IPS-18c (cell line): ENCODE results near the gene MYO7B.

Experiments
- H3K4me3 ChIP-seq: 2 replicates; pipeline ENCODE4 v1.7.0; 2013; ENCODE audit warnings: low read depth, mild to moderate bottlenecking, low read length, moderate library complexity; ENCODE audit not compliant: insufficient read depth
- H3K9me3 ChIP-seq: one replicate; pipeline ENCODE4 v1.6.1; 2013; ENCODE audit warnings: mild to moderate bottlenecking, low read length, moderate library complexity; ENCODE audit not compliant: control insufficient read depth, insufficient read depth

Gene MYO7B

DNA sequence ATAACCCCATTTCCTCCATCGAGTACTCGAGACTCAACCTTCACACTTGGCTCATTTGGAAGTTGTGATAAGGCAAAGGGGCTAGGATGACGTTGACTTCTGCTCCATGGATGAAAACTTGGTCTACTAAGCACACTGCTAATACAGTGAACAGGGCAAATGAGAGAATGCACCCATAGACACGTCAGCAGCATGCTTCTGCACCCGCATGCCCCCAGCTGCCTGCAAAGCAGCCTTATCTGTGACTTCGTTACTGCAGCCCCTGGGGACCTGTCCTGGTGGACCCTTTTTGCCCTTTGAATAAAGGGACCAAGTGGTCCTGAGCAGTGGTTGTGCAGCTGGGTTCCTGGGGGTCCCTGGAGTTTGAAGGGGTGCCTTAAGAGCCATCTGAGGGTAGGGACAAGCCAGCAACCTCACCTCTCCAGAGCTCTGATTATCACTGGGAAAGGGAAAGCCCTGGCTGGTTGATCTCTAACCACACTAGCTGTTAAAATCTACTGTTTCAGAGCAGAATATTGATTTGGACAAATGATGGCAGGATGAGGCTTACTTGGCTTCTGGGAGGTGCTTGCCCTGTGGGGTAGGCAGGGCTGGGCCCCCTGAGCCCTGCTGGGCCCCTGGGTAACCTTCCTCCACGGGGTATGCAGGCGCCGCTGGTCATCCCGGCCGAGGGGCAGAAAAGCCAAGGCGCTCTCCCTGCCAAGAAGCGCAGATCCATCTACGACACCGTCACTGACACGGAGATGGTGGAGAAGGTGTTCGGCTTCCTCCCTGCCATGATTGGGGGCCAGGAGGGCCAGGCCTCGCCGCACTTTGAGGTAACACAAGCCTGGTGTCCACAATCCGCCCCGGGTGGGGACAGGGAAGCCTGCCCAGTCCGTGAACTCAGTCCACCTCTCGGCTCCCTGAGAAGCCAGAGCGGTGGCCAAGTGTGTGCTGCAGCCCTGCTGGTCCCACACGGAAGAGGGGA lies 72.9 kb downstream of the MYO7B start:
- no peak overlapping the region for H3K4me3 ChIP-seq
- H3K9me3 ChIP-seq: no peaks in the 10 kb centered on the region

DNA sequence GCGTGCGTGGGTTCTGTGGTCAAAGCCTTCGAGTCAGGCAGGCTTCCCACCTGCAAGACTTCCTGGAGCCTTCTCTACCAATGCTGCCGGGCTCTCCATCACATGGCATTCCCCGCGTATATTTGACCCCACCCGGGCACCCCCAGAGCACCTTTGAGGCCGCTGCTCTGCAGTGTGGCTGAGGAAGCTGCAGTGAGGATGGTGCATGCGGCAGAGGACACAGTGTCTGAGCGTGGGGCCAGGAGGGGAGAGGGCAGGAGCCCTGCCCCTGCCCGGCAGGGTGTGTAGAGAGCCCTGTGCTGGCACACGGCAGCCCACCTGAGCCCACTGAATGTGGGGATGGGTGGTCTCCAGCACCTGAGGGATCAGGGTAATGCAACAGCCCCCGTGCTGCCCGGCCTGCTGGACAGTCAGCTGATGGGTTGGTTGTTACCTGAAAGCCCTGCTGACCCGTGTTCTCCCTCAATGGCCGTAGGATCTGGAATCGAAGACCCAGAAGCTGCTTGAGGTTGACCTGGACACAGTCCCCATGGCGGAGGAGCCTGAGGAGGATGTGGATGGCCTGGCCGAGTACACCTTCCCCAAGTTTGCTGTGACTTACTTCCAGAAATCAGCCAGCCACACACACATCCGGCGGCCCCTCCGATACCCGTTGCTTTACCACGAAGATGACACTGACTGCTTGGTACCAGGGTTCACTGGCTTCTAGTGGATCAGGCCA lies 73.7 kb downstream of the MYO7B start:
- H3K4me3 ChIP-seq: no peak overlapping the region

DNA sequence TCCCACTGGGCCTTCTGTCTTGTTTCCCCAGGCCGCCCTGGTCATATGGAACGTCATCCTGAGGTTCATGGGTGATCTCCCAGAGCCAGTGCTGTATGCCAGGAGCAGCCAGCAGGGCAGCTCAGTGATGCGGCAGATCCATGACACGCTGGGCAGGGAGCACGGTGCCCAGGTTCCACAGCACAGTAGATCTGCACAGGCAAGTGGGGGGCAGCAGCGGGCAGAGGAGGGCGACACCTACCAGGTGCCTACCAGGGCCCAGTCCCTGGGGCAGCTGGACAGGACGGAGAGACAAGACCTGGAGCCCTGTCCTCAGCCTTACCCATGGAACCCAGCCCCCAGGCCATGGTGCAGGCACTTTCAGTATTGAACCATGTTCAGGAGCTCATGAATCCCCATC lies 74.3 kb downstream of the MYO7B start:
- Histone ChIP-seq H3K4me3 (no peak overlapping the region), H3K9me3 (no peaks in the 10 kb centered on the region)

More for the DNA sequence above, 73.7 kb downstream of the MYO7B start:
- no peaks in the 10 kb centered on the region for H3K9me3 ChIP-seq

DNA sequence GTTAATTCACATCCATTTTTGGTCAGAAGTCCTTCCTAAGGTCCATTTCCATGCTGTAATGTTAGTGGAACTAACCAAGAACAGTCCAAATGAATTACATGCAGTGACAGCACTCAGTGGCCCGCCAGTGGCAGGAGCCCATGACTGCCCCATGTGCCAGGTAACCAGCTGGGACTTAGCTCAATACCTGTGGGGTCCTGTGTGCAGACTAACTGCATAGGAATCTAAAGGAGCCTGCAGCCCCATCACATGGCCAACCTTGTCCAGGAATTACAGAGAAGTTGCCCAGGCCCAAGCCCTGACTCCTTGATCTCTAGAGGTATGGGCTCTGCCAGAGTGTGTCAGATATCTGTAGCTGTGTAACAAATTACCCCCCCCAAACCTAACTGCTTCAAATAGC lies 75.1 kb downstream of the MYO7B start:
- no peaks in the 10 kb centered on the region for H3K9me3 ChIP-seq

DNA sequence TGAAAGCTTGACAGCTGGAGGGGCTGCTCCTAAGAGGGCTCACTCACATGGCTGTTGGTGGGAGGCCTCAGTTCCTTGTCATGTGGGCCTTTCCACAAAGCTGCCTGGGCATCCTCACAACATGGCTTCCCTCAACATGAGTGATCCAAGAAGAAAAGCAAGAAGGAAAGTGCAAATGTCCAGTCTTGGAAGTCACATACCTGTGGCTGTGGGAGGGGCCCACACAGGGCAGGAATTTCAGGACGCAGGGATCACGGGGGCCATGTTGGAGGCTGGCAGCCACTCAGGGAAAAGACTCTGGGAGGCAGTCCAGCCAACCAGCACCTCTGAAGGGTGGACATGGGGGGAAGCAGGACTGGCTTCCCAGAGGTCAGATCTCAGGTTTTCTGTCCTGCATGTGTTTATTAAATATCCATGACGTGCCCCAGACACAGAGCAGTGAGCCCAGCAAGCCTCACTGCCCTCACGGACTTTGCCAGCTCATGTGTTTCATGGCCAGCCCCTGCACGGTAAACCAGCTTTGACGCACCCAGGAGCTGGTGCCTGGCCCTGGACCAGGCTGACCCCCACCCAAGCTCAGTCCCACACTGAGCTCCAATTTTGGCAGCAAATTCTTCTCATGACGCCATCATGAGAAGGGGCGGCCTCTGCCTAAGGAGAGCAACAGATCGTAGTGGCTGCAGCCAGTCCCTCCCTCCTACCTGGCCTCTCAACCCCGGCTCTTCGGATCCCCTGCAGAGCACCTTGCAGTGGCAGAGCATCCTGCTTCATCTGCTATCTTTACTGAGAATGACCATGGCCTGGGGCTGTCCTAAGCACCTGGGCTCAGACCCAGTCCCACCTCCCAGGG lies 75.8 kb downstream of the MYO7B start:
- no peak overlapping the region for H3K4me3 ChIP-seq
- H3K9me3 ChIP-seq: no peaks in the 10 kb centered on the region

More for the DNA sequence above, 75.1 kb downstream of the MYO7B start:
- H3K4me3 ChIP-seq: no peak overlapping the region

DNA sequence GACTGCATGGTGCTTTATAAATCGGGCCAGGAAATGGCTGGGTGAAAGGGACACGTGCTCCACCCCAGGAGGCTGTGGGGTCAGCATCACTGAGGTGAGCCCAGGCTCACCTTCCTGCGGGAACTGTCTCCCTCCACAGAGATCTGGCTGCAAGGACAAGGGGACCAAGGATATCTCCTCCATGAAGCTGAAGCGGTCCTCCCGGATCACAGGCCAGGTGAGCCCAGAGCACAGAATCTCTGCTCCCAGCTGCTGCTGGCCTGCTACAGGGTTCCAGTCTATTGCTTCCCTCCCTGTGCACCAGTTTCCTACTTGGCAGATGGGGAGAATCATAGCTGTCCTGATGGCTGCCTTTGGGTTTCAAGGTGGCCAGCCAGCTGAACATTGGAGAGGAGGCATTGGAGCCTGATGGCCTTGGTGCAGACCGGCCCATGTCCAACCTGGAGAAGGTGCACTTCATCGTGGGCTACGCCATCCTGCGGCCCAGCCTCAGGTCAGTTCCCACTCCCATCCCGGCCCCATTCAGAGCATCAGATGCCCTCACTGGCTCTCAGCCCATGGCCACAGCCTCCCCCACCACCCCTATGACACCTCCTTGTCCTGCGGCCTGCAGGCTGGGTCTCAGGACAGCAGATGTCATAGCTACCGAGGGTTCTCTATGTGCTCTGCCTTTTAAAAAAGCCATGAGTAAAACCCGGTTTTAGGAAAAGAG lies 76.8 kb downstream of the MYO7B start:
- H3K4me3 ChIP-seq: no peak overlapping the region
- H3K9me3 ChIP-seq: no peaks in the 10 kb centered on the region

DNA sequence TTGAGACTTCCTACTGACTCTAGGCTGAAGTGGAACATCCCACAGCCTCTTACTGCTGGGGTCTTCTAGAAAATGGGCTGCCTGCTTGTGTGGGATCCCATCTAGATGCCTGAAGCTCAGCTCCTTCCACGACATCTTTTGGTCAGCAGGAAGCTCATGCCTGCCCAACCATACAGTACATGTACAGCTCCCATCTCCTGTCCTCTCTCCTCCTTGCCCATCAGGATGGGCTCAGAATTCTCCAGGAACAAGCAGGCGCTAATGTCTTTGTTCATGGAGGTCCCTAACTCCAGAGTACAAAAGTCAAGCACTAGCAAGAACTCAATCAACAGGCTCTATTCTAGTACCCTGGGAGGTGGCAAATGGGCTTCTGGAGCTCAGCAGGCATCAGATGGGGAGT lies 78.8 kb downstream of the MYO7B start:
- Histone ChIP-seq H3K9me3 (no peaks in the 10 kb centered on the region), H3K4me3 (no peak overlapping the region)

DNA sequence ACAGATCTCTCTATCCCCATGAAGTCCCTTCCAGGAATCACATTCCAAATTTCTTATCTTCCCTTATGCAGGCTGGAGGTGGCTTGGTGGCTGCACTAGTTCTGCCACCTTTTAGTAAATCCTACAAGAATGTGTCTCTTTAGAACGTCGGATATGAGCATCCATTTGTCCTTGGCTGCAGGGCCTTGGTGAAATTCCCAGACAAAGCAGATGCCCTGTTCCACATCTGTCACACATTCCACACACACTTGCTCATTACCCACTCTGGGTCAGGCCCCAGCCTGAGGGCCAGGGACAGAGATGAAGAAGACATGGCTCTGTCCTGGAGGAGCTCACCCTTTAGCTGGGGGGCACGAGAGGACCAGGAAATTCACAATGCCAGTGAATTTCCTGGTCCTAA lies 79.2 kb downstream of the MYO7B start:
- Histone ChIP-seq H3K4me3 (no peak overlapping the region), H3K9me3 (no peaks in the 10 kb centered on the region)

DNA sequence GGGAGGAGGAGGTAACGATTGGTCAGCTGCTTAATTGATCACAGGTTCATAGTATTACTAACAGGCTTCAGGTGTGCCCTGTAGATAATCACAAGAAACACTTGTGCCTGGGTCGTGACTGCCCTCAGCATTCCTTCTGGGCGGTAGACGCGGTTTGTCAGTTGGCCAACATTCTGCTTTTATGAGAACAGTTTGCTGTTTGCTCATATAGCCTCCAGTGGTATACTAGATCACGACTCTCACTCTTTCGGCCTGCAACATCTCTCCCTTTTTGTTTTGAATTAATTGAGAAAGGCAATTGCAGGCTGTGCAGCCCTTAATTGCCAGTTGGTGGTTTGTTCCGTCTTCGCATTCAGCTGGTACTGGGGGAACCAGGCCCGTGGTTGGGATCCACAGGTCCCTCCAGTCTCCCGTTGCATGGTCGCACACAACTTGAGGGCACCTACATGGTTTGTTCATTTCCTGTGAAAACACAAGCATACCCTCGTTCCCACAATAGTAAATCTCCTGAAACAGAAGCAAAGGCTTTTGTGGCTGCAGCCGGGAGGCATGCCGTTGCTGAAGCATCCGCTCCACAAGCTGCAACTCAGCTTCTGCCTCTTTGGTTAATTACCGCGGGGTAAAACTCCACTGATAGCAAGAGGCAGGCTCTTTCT lies 80.2 kb downstream of the MYO7B start:
- no peaks in the 10 kb centered on the region for H3K9me3 ChIP-seq
- no peak overlapping the region for H3K4me3 ChIP-seq

DNA sequence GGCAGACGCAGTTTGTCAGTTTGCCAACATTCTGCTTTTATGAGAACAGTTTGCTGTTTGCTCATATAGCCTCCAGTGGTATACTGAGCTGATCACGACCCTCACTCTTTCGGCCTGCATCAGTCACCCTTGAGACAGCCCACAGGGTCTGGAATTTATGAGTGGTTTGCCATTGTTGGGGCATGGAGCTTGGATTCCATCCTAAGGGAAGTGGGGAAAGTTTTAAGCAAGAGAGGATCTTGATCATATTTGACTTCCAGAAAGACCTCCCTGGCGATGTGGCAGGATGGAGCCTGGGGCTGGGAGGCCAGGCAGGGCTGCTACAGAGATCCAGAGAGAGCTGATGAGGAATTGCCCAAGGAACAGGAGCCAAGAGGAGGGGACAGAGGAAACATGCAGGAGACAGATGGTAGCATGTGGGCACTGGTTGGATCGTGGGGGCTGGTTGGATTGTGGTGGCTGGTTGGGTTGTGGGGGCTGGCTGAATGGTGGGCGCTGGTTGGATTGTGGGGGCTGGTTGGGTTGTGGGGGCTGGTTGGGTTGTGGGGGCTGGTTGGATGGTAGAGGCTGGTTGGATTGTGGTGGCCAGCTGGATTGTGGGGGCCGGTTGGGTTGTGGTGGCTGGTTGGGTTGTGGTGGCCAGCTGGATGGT lies 83.2 kb downstream of the MYO7B start:
- H3K9me3 ChIP-seq: no peaks in the 10 kb centered on the region
- H3K4me3 ChIP-seq: no peak overlapping the region

DNA sequence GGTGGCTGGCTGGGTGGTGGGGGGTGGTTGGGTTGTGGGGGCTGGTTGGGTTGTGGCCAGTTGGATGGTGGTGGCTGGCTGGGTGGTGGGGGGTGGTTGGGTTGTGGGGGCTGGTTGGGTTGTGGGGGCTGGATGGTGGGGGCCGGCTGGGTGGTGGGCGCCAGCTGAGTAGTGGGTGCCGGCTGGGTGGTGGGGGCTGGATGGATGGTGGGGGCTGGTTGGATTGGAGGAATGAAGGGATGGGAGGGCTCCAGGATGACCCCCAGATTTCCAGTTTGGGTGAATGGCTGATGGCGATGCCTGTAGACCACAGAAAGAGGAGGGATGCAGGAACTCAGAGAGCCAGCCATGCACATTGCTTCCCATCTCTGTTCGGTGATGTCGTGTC lies 83.7 kb downstream of the MYO7B start:
- Histone ChIP-seq H3K9me3 (no peaks in the 10 kb centered on the region), H3K4me3 (no peak overlapping the region)

DNA sequence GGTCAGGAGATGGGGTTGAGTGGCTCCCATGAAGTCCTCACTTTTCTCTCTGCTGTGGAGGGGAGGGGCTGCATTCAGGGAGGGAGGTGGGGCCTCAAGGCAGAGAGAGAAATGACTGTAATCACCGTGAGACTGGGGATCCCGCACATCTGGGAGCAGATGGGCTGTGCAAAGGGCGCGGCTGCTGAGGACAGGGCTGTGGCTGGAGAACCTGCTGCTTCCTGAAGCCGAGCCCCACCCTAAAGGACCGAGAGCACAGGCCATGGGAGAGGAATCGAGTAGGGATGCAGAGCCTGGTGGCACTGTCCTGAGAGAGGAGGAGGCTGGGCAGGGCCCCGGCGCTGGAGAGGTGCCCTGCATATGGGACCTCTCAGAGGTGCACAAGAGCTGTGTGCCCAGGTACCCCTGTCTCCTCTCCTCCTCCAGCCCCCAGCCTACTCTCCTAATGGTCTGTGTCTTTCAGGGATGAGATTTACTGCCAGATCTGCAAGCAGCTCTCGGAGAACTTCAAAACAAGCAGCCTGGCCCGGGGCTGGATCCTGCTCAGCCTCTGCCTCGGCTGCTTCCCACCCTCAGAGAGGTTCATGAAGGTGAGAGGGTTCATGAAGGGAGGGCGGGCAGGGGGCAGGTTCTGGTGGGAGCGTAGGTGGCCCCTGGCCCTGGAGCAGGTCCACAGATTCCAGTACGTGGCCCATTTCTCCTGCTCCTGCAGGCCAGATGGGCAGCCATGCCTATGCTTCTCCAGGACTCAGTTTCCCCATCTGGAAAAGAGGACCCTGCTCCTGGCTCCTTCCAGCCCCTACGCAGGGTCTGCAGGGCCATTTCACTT lies 84.6 kb downstream of the MYO7B start:
- Histone ChIP-seq H3K9me3 (no peaks in the 10 kb centered on the region), H3K4me3 (no peak overlapping the region)

DNA sequence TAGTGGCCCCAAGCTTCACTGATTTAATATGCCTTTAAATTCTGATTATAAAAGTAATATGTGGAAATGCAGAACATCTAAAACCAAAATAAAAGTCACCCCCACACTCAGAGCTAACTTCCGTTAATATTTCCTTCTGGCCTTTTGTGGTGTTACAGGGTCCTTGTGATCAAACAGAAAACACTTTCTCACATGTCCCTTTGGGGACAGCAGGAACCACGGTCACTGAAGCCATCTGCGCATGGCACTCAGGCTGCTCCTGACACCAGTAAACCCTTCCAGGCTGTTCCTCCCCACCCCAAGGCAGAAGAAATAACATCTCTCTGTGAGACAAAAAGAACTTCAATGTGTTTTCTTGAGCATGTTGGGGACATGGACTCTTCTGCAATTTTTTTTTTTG lies 85.4 kb downstream of the MYO7B start:
- Histone ChIP-seq H3K4me3 (no peak overlapping the region), H3K9me3 (no peaks in the 10 kb centered on the region)

DNA sequence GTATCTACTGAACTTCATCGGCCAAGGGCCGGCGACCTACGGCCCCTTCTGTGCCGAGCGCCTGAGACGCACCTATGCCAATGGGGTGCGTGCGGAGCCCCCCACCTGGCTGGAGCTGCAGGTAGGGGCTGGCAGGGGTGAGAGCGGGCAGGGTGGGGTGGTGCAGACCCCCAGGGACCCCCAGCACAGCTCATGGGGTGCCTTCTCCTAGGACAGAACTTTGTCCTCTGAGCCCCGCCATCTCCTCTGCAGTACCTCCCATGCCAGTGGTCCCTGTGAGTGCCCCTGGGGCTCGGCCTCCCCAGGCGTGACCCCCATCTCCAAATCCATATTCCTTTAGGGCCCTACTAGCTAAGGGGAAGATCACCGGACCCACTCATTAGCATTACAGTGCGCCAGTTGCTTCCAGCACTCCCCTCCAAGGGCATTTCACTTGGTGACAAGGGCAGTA lies 86.5 kb downstream of the MYO7B start:
- Histone ChIP-seq H3K4me3 (no peak overlapping the region), H3K9me3 (no peaks in the 10 kb centered on the region)
